K562 (cell line): ENCODE measurements around the gene TMSB4X. TPM values are rescaled to one million over a fixed set of nuclear protein-coding genes. Genes with fewer than 3 reads are reported as not detected.

Experiments
- CBFA2T2 ChIP-seq: fragments of 450-650 bp; conservative IDR thresholded peaks from 2 replicates; pipeline ENCODE4 v1.6.1; 2017; ENCODE audit warnings: mild to moderate bottlenecking
- CXXC5 ChIP-seq: fragments of 250-450 bp; sonication (Bioruptor Pico); IDR thresholded peaks from 2 replicates; pipeline ENCODE4 v1.8.0; 2022; ENCODE audit warnings: inconsistent platforms, mild to moderate bottlenecking, moderate library complexity
- HEY1 ChIP-seq: fragments of 250-450 bp; sonication (Bioruptor Pico); IDR thresholded peaks from 2 replicates; pipeline ENCODE4 v1.5.0; 2020; ENCODE audit warnings: mild to moderate bottlenecking, moderate library complexity, borderline replicate concordance
- HINFP ChIP-seq: fragments of 450-650 bp; conservative IDR thresholded peaks from 2 replicates; pipeline ENCODE4 v1.6.1; 2016; ENCODE audit warnings: missing genetic modification characterization, low read depth, mild to moderate bottlenecking, control low read depth, missing compliant biosample characterization
- MAFG ChIP-seq: fragments of 450-650 bp; conservative IDR thresholded peaks from 2 replicates; pipeline ENCODE4 v1.6.1; 2016; ENCODE audit warnings: missing genetic modification characterization, missing compliant biosample characterization
- RAD51 ChIP-seq: fragments of 450-650 bp; IDR thresholded peaks from 2 replicates; pipeline ENCODE4 v1.7.1; 2016; ENCODE audit warnings: low read depth, mild to moderate bottlenecking, borderline replicate concordance
- RBBP5 ChIP-seq: fragments of 200-600 bp; sonication (generic); IDR thresholded peaks from 2 replicates; pipeline ENCODE4 v1.6.1; 2012; ENCODE audit warnings: borderline replicate concordance, mild to moderate bottlenecking, low read length, control low read depth, inconsistent platforms; ENCODE audit not compliant: insufficient read depth, poor library complexity, severe bottlenecking
- RBM17 ChIP-seq: fragments of 200-400 bp; formaldehyde crosslinking; IDR thresholded peaks from 2 replicates; pipeline ENCODE4 v1.6.1; 2017; ENCODE audit warnings: low read depth, mild to moderate bottlenecking, low read length, borderline replicate concordance
- TSHZ1 ChIP-seq: fragments of 250-450 bp; sonication (Bioruptor Pico); IDR thresholded peaks from 2 replicates; pipeline ENCODE4 v1.4.0; 2020; ENCODE audit warnings: mild to moderate bottlenecking, moderate library complexity
- ZBTB33 ChIP-seq: sonication (generic); formaldehyde crosslinking; IDR thresholded peaks from 2 replicates; pipeline ENCODE4 v1.8.1; 2023; ENCODE audit warnings: mild to moderate bottlenecking, missing genetic modification reagents
- ZNF407 ChIP-seq: fragments of 450-650 bp; IDR thresholded peaks from 2 replicates; pipeline ENCODE4 v1.6.1; 2016; ENCODE audit warnings: low read depth
- polyA plus RNA-seq, 8 experiments: library from polyadenylated mRNA; depleted of rRNA in 4 of 8; stranded (reverse) in 5 of 8; unstranded in 3 of 8; fragments of >200 nt; fragmentation: Nextera tagmentation in 2 of 8; fragmentation: Illumina TruSeq in 1 of 8; extraction: Ambion mirVana in 2 of 8; extraction: Trizol in 1 of 8; gene quantifications; 2 replicates each; pipeline versions ENCODE4 v1.2.1 to v1.2.3, GENCODE V29; 2011 to 2014; ENCODE audit warnings: inconsistent platforms in 1 of 8, missing spikeins in 1 of 8
- total RNA-seq, 7 experiments: library from RNA; depleted of rRNA in 6 of 7; stranded (reverse); fragments of >200 nt in 6 of 7; fragmentation: Illumina TruSeq in 2 of 7; extraction: Trizol in 2 of 7; gene quantifications; 2 replicates each; pipeline versions ENCODE4 v1.2.1 to v1.2.3, GENCODE V29; 2011 to 2021; ENCODE audit warnings: low replicate concordance in 1 of 7

TMSB4X gene
- total and polyA plus RNA-seq, 9 of the 15 experiments (the other 6 are each of a cell fraction or from before 2014, with no cell fraction given): 1,035 to 2,035 (median 1,529) TPM

GRCh38 chrX:12962041-12962504 is 12.8 kb upstream of the TMSB4X start (continued):
- TF ChIP-seq ZNF407: no peak
- TF ChIP-seq CBFA2T2: no peak
- no peak for TF ChIP-seq HEY1 (CRISPR knock-in tag)
- TF ChIP-seq MAFG: no peak
- TF ChIP-seq RAD51: no peak
- peak; percentile 70 for TF ChIP-seq TSHZ1 (CRISPR knock-in tag)
- no peak for TF ChIP-seq HINFP (tag)
- peak; percentile 85 for TF ChIP-seq CXXC5
- no peak for TF ChIP-seq ZBTB33 (CRISPR knock-in tag)
- no peak for TF ChIP-seq RBBP5
- TF ChIP-seq RBM17: no peak
